ENCODE data around the gene ZNF555.
A peak's percentile ranks its signal among the peaks of the same experiment; 100 is the strongest.
"Not testable (repeated sequence)": the region's sequence is repeated elsewhere in the genome, so short reads cannot be mapped to it uniquely, and the experiment has no call there.

ZNF555 gene

GRCh38 chr19:2840794-2841791 is at the start of gene ZNF555:
Gene ZNF555, plus strand, starts transcription at chr19:2841475. Its CDS starts 98 bp downstream, at chr19:2841573.
- DNase-seq: peak; percentile 98 to 99

GRCh38 chr19:2791876-2792275 is 49.4 kb upstream of the ZNF555 start:
- DNase-seq: no peak

GRCh38 chr19:2792666-2793065 is 48.6 kb upstream of the ZNF555 start:
- not testable (repeated sequence) for DNase-seq

GRCh38 chr19:2793126-2793525 is 48.1 kb upstream of the ZNF555 start:
- DNase-seq: no peak

GRCh38 chr19:2793577-2793976 is 47.7 kb upstream of the ZNF555 start:
- DNase-seq: no peak

- no peak for DNase-seq
These were observed 45.2 kb upstream of the ZNF555 start for GRCh38 chr19:2795827-2796658.

GRCh38 chr19:2796659-2797266 is 44.5 kb upstream of the ZNF555 start:
- no peak for DNase-seq

- DNase-seq: no peak
These were observed 44.0 kb upstream of the ZNF555 start for GRCh38 chr19:2797280-2797679.

- DNase-seq: no peak
These were observed 43.1 kb upstream of the ZNF555 start for GRCh38 chr19:2798158-2798685.

GRCh38 chr19:2798733-2799132 is 42.5 kb upstream of the ZNF555 start:
- no peak for DNase-seq

- DNase-seq: no peak
These were observed 41.8 kb upstream of the ZNF555 start for GRCh38 chr19:2799273-2800020.

- DNase-seq: no peak
These were observed 40.8 kb upstream of the ZNF555 start for GRCh38 chr19:2800506-2800905.

GRCh38 chr19:2802826-2803225 is 38.4 kb upstream of the ZNF555 start:
- DNase-seq: no peak

- DNase-seq: no peak
These were observed 37.7 kb upstream of the ZNF555 start for GRCh38 chr19:2803486-2804155.

GRCh38 chr19:2804156-2805004 is 36.9 kb upstream of the ZNF555 start:
- DNase-seq: no peak

- DNase-seq: no peak
These were observed 35.9 kb upstream of the ZNF555 start for GRCh38 chr19:2805261-2805900.

GRCh38 chr19:2805991-2806649 is 35.2 kb upstream of the ZNF555 start:
- no peak for DNase-seq

GRCh38 chr19:2806736-2807378 is 34.4 kb upstream of the ZNF555 start:
- no peak for DNase-seq
